SK-N-MC (cell line): ENCODE data around the gene ADAD2.

Source experiments
- EZH2 ChIP-seq: fragments of 200-600 bp; sonication (generic); IDR thresholded peaks from one replicate; pipeline ENCODE4 v1.6.1; 2017; ENCODE audit warnings: antibody characterized with exemption
- FOXP2 ChIP-seq: optimal IDR thresholded peaks from 2 replicates; pipeline ENCODE3; 2011; ENCODE audit warnings: mild to moderate bottlenecking, moderate library complexity; ENCODE audit not compliant: insufficient read depth; ENCODE audit errors: extremely low read length, control extremely low read depth
- POLR2AphosphoS5 ChIP-seq: IDR thresholded peaks from 2 replicates; pipeline ENCODE4 v1.6.1; 2012; ENCODE audit warnings: mild to moderate bottlenecking, low read depth, low read length, borderline replicate concordance

- TF ChIP-seq EZH2 (no peak), POLR2AphosphoS5 (no peak), FOXP2 (no peak)
Observed at GRCh38 chr16:84178892-84179611, 11.9 kb upstream of the ADAD2 start.
